SK-N-SH (cell line): ENCODE results near the gene YAP1.

Experiments used
- CHD2 ChIP-seq: fragments of 150-350 bp; IDR thresholded peaks from 2 replicates; pipeline ENCODE4 v1.6.1; 2018; ENCODE audit warnings: low read length; ENCODE audit not compliant: partially characterized antibody
- EP300 ChIP-seq, 2 experiments: IDR thresholded peaks; 2 replicates each; pipeline versions ENCODE4 v1.4.0 to v1.6.1; 2012; ENCODE audit warnings: borderline replicate concordance in 1 of 2, low read depth in 1 of 2, low read length in 1 of 2
- EZH2phosphoT487 ChIP-seq: fragments of 200-600 bp; sonication (generic); IDR thresholded peaks from 2 replicates; pipeline ENCODE4 v1.6.1; 2017; ENCODE audit warnings: low read depth, mixed run types, mild to moderate bottlenecking, antibody characterized with exemption, moderate library complexity, borderline replicate concordance
- IRF3 ChIP-seq: fragments of 150-350 bp; IDR thresholded peaks from 2 replicates; pipeline ENCODE4 v1.6.1; 2016; ENCODE audit warnings: mild to moderate bottlenecking, low read depth, low read length
- NFIC ChIP-seq: IDR thresholded peaks from 2 replicates; pipeline ENCODE4 v1.4.0; 2012; ENCODE audit warnings: borderline replicate concordance
- POLR2AphosphoS5 ChIP-seq: IDR thresholded peaks from 2 replicates; pipeline ENCODE4 v1.6.1; 2012; ENCODE audit warnings: low read depth, low read length
- RFX5 ChIP-seq: IDR thresholded peaks from 2 replicates; pipeline ENCODE4 v1.6.1; 2012; ENCODE audit warnings: mild to moderate bottlenecking, improper control_type of control experiment, low read length
- TCF12 ChIP-seq: IDR thresholded peaks from 2 replicates; pipeline ENCODE4 v1.4.0; 2012
- TF ChIP-seq, protein P1 (sequence below): fragments of 200-600 bp; sonication (generic); IDR thresholded peaks from 2 replicates; pipeline ENCODE4 v1.6.1; 2017; ENCODE audit warnings: antibody characterized with exemption, mild to moderate bottlenecking, moderate library complexity

GRCh38 chr11:102120437-102120973, 10.3 kb downstream of the YAP1 start:
- no peak for TF ChIP-seq EZH2phosphoT487
- TF ChIP-seq, protein P1, sequence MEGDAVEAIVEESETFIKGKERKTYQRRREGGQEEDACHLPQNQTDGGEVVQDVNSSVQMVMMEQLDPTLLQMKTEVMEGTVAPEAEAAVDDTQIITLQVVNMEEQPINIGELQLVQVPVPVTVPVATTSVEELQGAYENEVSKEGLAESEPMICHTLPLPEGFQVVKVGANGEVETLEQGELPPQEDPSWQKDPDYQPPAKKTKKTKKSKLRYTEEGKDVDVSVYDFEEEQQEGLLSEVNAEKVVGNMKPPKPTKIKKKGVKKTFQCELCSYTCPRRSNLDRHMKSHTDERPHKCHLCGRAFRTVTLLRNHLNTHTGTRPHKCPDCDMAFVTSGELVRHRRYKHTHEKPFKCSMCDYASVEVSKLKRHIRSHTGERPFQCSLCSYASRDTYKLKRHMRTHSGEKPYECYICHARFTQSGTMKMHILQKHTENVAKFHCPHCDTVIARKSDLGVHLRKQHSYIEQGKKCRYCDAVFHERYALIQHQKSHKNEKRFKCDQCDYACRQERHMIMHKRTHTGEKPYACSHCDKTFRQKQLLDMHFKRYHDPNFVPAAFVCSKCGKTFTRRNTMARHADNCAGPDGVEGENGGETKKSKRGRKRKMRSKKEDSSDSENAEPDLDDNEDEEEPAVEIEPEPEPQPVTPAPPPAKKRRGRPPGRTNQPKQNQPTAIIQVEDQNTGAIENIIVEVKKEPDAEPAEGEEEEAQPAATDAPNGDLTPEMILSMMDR, result no peak
- no peak for TF ChIP-seq IRF3
- TF ChIP-seq NFIC, result no peak
- TF ChIP-seq EP300 (IDR thresholded peaks at IDR 0.05; ENCODE audit: borderline replicate concordance in 1 of 2, low read depth in 1 of 2, low read length in 1 of 2), result no peak
- no peak for TF ChIP-seq RFX5
- TF ChIP-seq TCF12, result no peak
- no peak for TF ChIP-seq POLR2AphosphoS5
- TF ChIP-seq CHD2, result no peak
